GM19193 (cell line): ENCODE measurements around the gene SMARCE1.

Experiments
- POLR2A ChIP-seq: IDR thresholded peaks from 4 replicates; pipeline ENCODE4 v1.6.1; 2011; ENCODE audit not compliant: insufficient read depth, insufficient read length; ENCODE audit errors: extremely low read depth

Gene SMARCE1

DNA sequence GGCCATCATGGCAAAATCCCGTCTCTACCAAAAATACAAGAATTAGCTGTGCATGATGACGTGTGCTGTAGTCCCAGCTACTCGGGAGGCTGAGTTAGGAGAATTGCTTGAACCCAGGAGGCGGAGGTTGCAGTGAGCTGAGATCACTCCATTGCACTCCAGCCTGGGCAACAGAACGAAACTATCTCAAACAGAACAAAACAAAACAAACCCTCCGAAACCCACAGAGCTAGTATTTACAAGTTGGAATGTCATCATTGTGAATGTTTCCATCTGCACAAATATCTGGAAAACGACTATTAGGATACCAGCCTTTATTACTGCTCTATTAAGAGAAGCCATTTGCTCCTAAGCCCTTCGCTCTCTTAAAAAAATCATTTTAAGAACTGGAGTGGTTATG, 26.0 kb downstream of the SMARCE1 start:
- no peak for TF ChIP-seq POLR2A

DNA sequence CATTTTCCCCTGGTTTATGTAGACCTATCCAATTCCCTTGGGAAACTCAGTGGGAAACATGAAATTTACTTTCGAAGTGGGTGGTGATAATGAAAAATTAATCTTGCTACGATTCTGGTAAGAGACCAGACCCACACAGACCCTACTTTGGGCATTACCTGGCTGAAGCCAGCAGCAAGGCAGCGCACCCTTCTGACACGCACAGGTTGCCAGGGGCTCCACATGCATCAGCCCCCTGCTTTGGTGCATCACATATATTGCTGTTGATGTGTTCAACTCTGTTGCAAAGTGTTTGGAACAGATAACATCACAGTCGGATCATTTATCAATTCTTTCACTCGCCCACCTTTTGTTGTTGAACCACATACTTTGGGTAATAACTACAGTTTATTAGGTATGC, 26.6 kb downstream of the SMARCE1 start:
- no peak for TF ChIP-seq POLR2A

DNA sequence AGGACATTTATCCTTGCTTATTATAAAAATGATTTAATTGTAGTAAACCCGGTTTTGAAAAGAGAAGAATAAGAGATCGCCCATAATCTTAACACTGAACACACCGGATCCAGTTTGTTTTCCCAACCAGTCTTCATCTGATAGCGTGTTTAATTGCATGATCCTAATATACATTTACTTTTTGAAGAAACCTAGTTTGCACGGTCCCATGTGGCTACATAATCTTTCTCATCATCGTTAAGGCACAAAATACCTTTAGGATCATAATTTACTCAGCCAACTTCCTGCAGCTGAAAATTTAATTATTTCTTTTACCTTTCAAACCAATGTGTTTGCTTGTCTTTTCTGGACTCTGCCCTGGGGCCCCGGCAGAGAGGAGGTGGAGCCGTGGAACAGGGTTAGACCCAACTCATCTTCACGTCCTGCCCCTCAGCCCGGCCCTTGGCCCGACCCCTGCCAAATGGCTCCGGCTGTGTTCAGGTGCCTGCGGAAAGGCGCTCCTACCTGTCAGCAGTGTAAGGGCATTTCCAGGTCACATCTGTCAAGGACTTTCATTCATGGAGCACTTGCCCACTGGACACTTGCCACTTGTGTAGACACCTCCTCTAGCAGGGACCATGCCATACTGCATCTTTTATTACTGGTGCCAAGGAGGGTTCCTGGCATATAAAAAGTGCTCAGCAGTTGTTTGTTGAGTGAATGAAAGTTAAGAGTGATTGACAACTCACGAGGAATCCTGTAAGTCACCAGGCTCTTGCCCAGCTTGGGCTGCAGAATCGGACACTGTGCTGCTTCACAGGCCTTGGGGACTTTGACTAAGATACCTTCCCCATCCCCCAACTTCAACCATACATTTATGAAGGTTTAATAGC, 28.6 kb downstream of the SMARCE1 start:
- no peak for TF ChIP-seq POLR2A

DNA sequence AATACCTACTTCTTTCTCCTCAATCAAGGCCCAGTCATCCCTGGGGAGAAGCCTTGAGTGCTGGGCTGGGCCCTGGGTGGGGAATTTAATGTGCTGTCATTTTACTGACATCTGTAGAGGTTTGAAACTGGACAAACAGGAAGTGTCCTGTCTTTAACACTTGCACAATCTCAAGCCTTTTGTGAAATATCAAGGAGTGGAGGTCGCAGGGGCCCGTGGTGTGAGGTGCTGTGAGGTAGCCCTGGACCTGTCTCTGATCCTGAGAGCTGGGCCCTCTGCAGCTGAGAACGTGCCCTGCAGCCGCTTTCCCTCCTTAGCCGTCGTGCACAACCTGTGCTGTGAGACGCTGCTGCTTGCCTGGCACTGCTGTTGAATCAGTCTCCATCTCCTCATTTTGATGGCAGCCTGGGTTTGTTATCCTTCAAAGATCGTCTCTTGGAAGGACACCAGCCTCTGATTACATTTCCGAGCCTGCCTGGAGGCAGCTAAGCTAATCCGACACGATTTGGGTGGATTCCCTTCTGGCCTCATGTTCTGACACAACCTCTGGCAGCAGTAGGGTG, 29.9 kb downstream of the SMARCE1 start:
- TF ChIP-seq POLR2A = no peak

DNA sequence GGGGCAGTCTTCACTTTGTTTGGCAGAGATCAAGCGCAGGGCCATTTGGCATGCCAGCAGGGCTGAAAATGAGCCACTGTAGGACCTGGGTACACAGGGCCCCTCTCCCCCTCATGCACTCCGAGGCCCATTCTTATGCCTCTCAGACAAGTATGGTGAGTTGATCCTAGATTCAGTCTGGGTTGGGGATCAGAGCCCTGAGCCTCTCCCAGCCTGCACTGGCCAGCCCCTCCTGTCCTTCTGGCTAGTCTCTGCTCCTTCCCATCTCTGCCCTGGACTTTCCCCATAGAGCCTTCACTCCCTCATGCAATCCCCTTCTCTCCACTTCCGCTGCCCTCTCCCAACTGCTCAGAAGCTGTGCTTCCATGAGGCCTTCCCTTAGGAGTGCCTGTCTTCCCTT, 31.0 kb downstream of the SMARCE1 start:
- TF ChIP-seq POLR2A = no peak

DNA sequence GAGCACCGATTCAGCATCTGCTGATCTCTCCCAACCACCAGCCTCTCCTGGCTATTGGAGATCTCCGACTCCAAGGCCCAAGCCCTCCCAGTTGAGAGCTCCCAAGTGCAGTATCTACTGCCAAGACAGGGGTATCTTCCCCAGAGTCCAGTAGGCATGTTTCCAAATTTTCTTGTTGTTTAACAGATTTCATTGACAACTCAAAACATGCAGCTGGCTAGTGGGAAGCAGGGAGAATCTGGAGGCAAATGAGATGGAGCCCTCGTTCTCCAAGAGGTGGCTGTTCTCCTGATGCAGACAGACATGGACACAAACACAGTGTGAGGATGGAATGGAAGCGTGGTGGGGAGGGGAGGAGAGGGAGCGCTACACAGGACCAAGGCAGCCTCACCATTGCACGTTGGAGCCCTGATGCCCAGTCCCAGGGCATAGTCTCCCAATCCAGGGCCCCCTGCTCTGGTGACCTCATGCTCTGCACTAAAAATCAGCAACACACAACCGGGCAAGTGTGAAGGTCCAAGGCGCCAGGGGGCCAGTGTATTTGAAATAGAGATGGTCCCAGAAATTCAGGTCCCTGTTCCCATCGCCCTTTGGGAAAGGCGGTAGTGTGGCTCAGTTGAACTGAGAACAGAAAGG, 31.7 kb downstream of the SMARCE1 start:
- TF ChIP-seq POLR2A = no peak

DNA sequence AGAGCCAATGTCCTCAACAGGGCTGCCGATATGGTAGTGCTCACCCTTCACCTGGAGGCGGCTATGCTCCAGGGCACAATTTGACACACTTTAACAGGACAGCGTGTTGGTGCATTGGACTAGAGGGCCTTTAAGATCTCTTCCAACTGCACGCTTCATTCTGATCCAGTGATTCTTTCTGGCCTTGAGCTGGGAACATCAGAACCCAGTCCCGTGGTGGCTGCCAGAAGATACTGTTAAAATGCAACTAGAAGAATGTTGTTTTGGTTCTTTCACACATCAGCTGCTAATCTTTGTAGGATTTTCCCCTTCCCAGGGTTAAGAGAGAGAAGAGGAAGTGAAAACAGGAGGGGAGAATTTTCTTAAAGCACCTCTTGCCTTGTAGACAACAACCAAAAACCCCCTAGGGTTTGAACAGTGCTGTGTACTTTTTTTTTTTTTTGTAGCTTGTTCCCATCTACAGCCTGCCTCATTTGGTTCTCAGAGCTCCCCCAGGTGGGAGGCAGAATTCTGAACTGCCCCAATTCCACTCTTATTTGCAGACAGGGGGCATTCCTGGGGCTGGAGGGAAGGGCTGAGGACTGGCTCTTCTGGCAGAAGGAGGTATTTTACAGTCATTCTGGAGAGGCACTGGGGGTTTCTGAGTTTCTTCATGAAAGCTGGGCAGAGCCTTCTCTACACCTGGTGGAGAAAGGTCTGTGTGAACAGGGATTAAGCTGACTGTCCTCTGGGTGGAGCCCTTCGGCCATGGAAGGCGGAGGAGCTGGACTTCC, 32.4 kb downstream of the SMARCE1 start:
- no peak for TF ChIP-seq POLR2A

DNA sequence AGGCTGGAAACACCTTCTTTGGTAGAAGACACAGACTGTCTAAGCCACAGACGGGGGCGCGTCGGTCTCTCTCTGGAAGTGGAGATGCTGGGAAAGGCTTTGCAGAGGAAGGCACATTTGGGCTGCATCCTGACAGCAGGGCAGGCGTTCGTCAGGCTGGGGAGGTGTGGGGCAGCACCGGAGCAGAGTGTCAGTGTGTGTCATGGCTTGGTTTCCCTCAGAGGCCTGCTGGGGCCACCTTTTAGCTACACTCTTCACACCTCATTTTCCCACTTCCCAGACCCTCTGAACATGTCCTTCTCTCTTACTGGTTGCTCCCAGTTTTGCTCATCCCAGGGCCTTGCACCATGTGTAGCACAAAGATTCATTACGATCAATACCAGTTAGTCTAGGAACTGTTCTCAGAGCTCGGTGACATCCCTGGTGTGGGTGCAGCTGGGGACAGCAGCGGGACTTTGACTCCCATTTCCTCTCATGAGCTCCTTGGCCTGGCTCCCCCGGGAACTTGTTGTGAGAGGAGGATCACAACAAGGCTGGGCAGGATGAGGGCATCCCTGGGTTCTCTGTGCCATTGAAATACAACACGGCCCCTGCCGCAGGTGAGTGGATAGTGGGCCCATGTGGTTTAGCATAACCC, 33.1 kb downstream of the SMARCE1 start:
- TF ChIP-seq POLR2A = no peak

DNA sequence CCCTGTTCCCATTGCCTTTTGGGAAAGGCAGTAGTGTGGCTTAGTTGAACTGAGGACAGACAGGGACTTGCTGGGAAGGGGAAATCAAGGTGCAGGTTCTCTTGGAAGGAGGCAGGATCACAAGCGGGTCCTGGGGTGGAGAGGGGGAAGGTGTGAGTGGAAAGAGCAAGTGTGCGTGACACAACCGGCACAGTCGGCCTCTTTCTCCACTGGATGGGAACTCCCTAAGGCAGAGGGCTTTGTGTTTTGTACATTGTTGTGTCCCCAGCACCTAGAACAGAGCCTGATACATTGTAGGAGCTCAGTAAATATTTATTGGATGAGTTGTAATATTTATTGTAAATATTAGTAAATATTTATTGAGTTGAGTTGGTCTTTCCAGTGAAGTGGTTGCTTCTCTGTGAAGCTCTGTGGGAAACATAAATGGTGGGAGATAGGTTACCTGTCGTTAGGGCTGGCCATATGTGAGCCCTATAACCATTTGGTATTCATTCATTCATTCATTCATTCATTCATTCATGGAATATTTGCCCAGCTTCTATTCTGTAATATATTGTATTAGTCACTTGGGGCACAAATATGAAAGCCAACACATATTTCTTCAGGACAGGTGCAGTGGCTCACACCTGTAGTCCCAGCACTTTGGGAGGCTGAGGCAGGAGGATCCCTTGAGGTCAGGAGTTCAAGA, 34.0 kb downstream of the SMARCE1 start:
- TF ChIP-seq POLR2A = no peak

DNA sequence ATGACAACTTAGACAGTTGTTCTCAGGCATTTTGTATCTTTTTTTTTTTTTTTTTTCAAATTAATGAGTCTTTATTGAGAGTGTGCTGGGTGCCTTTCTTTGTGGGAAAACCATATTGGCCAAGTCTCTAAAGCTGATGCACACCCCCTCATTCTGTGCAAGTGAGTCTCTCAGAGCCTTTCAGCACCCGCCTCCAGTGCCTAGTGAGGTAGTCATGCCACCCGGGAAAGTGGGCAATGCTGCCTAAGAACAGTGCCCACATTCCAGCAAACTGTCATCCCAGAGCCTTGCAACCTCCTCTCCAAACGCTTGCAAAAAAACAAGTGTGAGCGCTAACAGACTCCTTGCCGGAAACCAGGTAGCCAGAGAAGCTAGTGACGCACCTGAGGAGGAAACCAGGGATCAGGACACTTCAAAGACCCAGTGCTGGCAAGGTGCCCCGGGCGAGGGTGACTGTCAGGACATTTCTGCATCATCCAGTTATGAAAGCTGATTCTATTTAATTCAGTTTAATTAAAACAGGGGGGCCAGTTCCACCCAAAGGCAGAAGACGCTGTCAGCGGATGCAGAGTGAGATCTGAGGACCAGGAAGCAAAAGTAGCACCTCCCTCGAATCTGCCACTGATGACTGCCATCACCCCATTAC, 34.9 kb downstream of the SMARCE1 start:
- no peak for TF ChIP-seq POLR2A

DNA sequence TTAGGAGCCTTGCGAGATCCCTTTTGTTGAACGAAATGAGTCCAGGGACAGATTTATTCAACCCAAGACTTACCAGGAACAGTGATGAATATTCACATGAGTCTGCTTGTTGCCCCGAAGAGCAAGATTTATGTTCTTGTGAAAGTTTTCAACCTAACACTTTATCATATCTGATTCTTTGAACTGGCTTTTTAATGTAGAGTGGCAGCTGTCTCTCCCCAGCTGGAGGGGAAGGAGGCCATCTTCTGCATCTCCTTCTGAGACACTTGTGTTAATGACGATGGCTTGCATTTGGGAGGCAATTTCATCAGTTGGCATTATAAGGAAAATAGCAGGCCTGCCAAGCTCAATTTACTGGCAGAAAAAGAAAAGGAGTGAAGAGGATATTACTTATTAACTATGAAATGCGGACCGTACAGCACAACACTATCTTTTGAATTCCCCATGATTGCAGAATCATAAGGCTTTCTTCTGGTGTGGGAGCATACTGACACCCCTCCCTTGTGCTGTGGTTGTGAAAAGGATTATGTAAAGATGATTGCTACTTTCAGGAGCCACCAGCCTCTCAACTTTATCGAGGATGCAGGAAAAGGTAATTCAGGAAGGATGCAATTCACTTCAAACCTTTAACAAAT, 35.7 kb downstream of the SMARCE1 start:
- no peak for TF ChIP-seq POLR2A

DNA sequence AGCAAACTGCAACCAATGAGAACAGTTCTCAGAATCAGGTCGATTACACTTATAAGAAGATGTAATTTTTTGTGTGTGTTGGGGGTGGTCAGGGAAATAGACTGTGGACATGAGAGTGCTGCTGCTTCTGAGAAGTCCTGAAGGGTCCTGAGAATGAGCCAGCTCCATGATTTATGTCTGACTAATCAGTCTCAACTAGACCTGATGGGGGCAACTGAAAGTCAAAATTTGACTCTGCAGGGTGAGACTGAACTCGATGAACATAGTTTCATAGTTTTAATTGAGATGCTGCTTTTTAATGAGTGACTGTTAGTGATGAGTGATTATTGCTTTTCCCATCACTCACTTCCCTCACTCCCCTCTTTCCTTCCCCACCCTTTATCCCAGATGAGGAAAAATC, 37.3 kb downstream of the SMARCE1 start:
- no peak for TF ChIP-seq POLR2A

DNA sequence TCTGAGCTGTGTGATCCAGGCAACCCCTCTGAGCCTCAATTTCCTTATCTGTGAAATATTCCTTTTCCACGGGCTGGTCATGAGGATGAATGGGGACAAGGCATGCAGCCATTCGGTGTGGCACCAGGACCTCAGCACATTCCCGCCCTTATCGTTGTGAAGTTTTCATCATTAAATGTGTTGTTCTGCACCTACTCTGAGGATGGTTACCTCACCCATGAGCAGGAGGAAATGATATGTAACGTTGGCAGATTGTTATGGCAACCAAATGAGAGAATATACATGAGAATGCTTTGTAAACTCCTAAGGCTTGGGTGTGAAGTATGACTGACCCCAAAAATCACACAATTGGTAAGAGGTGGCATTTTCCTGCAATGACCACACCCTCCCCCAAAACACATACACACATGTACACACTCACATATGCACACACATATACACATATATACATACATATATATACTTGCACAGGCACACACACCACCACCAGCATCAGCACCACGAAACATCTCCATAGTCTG, 39.5 kb downstream of the SMARCE1 start:
- no peak for TF ChIP-seq POLR2A

DNA sequence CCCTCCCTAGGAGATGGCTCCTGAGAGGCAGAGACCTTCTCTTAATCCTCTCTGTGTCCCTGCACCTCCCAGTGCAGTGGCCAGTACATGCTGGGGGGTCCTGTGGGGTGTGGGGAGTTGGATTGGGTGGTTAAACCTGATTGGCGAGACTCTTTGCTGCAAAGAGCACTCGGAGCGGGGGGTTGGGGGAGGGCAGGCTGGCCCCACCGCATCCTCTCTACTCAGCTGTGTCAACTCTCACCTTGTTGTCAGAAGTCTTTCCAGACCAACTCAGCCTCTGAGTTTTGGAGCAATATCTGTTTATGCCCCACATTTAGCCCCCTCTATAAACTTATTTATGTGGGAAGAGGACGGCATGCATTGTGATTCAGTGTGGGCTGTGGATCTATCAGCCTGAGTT, 40.0 kb downstream of the SMARCE1 start:
- TF ChIP-seq POLR2A = no peak
